Activated naive CD8-positive, alpha-beta T cell treated with anti-CD3 and anti-CD28 coated beads, Interleukin-2, amount 50 U/mL, for 16 hours (primary cell): ENCODE results near the gene HAP1.
"Not testable (repeated sequence)": the region's sequence is repeated elsewhere in the genome, so short reads cannot be mapped to it uniquely, and the experiment has no call there.

ENCODE experiments used
- DNase-seq: peaks from one replicate; pipeline ENCODE4 v3.0.0-alpha.2; 2020; ENCODE audit warnings: low read depth, low spot score

The HAP1 gene

GRCh38 chr17:41734139-41734948, at the start of gene HAP1:
Gene HAP1, minus strand, starts transcription at chr17:41734643. Its CDS starts 9 bp downstream, at chr17:41734634.
- no peak for DNase-seq

GRCh38 chr17:41782142-41782541, 47.7 kb upstream of the HAP1 start:
- no peak for DNase-seq

GRCh38 chr17:41781404-41782110, 47.1 kb upstream of the HAP1 start:
- no peak for DNase-seq

GRCh38 chr17:41779954-41780353, 45.5 kb upstream of the HAP1 start:
- DNase-seq: no peak

GRCh38 chr17:41777574-41778188, 43.2 kb upstream of the HAP1 start:
- DNase-seq: no peak

GRCh38 chr17:41777157-41777573, 42.7 kb upstream of the HAP1 start:
- no peak for DNase-seq

GRCh38 chr17:41776262-41776900, 41.9 kb upstream of the HAP1 start:
- DNase-seq: not testable (repeated sequence)

GRCh38 chr17:41775394-41776226, 41.2 kb upstream of the HAP1 start:
- DNase-seq: no peak

GRCh38 chr17:41773731-41774193, 39.3 kb upstream of the HAP1 start:
- DNase-seq: no peak

GRCh38 chr17:41773190-41773588, 38.7 kb upstream of the HAP1 start:
- no peak for DNase-seq

GRCh38 chr17:41772586-41773189, 38.2 kb upstream of the HAP1 start:
- DNase-seq: no peak

GRCh38 chr17:41772218-41772585, 37.8 kb upstream of the HAP1 start:
- no peak for DNase-seq

GRCh38 chr17:41771389-41772206, 37.2 kb upstream of the HAP1 start:
- no peak for DNase-seq

- no peak for DNase-seq
Measured at GRCh38 chr17:41769985-41770384, 35.5 kb upstream of the HAP1 start.

- DNase-seq: no peak
Measured at GRCh38 chr17:41769346-41769862, 35.0 kb upstream of the HAP1 start.

GRCh38 chr17:41768682-41769288, 34.3 kb upstream of the HAP1 start:
- no peak for DNase-seq

GRCh38 chr17:41767324-41768042, 33.0 kb upstream of the HAP1 start:
- DNase-seq: no peak

GRCh38 chr17:41766135-41766534, 31.7 kb upstream of the HAP1 start:
- DNase-seq: no peak
